ENCODE data around the gene ATP9B.

DNA sequence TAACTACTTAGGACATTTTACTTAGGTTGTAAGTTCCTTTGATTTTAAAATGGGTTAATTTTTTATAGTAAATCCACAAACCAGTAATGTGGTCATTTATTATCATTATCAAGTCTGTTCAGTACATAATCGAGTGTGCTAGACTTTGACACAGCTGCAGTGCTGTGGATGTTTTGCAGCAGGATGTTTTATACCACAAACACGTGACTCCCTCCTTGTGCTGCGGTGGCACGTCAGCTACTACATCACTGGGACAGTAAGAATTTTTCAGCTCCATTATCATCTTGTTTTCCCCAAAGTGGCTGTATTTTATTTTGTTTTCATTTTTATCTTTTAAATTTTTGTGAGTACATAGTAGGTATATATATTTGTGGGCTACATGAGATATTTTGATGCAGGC, 70.0 kb downstream of the ATP9B start:
- TF ChIP-seq, protein P1, sequence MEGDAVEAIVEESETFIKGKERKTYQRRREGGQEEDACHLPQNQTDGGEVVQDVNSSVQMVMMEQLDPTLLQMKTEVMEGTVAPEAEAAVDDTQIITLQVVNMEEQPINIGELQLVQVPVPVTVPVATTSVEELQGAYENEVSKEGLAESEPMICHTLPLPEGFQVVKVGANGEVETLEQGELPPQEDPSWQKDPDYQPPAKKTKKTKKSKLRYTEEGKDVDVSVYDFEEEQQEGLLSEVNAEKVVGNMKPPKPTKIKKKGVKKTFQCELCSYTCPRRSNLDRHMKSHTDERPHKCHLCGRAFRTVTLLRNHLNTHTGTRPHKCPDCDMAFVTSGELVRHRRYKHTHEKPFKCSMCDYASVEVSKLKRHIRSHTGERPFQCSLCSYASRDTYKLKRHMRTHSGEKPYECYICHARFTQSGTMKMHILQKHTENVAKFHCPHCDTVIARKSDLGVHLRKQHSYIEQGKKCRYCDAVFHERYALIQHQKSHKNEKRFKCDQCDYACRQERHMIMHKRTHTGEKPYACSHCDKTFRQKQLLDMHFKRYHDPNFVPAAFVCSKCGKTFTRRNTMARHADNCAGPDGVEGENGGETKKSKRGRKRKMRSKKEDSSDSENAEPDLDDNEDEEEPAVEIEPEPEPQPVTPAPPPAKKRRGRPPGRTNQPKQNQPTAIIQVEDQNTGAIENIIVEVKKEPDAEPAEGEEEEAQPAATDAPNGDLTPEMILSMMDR (conservative IDR thresholded peaks at IDR 0.05; ENCODE audit: low read length) = no peak
- TF ChIP-seq EZH2phosphoT487 (IDR thresholded peaks at IDR 0.05; ENCODE audit: borderline replicate concordance) = no peak

All from Loucy (cell line).